NCI-H146 (cell line): ENCODE measurements around the gene HOXB8.
A peak's percentile ranks its signal among the peaks of the same experiment; 100 is the strongest.

Experiments used
- DNase-seq: peaks from one replicate; lab custom pipeline; 2025; lab: John Stamatoyannopoulos, UW

Gene HOXB8

GRCh38 chr17:48624544-48625494 lies 9.7 kb upstream of the HOXB8 start:
- peak; percentile 33 for DNase-seq

- no peak for DNase-seq
Observed at GRCh38 chr17:48624118-48624517, 9.0 kb upstream of the HOXB8 start.

- no peak for DNase-seq
Observed at GRCh38 chr17:48623583-48623982, 8.5 kb upstream of the HOXB8 start.

- DNase-seq = no peak
Observed at GRCh38 chr17:48622857-48623256, 7.8 kb upstream of the HOXB8 start.

- DNase-seq = no peak
Observed at GRCh38 chr17:48621410-48622392, 6.6 kb upstream of the HOXB8 start.

- DNase-seq = no peak
Observed at GRCh38 chr17:48620461-48621139, 5.5 kb upstream of the HOXB8 start.

- DNase-seq = no peak
Observed at GRCh38 chr17:48619826-48620449, 4.8 kb upstream of the HOXB8 start.

GRCh38 chr17:48618256-48618896 lies 3.3 kb upstream of the HOXB8 start:
- peak; percentile 81 for DNase-seq

GRCh38 chr17:48617471-48618255 lies 2.6 kb upstream of the HOXB8 start:
- peak; percentile 43 for DNase-seq

GRCh38 chr17:48616717-48617470 lies 1.8 kb upstream of the HOXB8 start:
- no peak for DNase-seq

- no peak for DNase-seq
Observed at GRCh38 chr17:48615963-48616716, 1.0 kb upstream of the HOXB8 start.

GRCh38 chr17:48613862-48614694 lies 1.0 kb downstream of the HOXB8 start:
- no peak for DNase-seq

- no peak for DNase-seq
Observed at GRCh38 chr17:48612854-48613691, 2.0 kb downstream of the HOXB8 start.

- peak; percentile 41 for DNase-seq
Observed at GRCh38 chr17:48612456-48612853, 2.6 kb downstream of the HOXB8 start.

GRCh38 chr17:48611681-48612455 lies 3.2 kb downstream of the HOXB8 start:
- DNase-seq = peak; percentile 88

- DNase-seq = peak; percentile 59
Observed at GRCh38 chr17:48611213-48611612, 3.9 kb downstream of the HOXB8 start.
